HCT116 (cell line): ENCODE measurements around the gene HRK. TPM values are rescaled to one million over a fixed set of nuclear protein-coding genes. Genes with fewer than 3 reads are reported as not detected.

Experiments used
- ATAC-seq: fragments of 200-7000 bp; cut with Tn5 transposase; 2 replicates; pipeline ENCODE4 v1.9.1; 2020; ENCODE audit warnings: mild to moderate bottlenecking, moderate library complexity
- BruUV-seq: library from RNA; stranded (reverse); fragments of 400-500 nt; replicated peaks from 2 replicates; lab custom pipeline; 2021; lab: Mats Ljungman, UMichigan
- CTCF ChIA-PET: fragments of 300-600 bp; sonication (Branson Sonifier 250); formaldehyde crosslinking; loops from one replicate; lab custom pipeline; 2021; ENCODE audit warnings: antibody characterized with exemption; lab: Charles Lee
- POLR2A ChIA-PET: fragments of 300-600, 350-600 bp; sonication (Branson Sonifier 250); formaldehyde crosslinking; loops from one replicate; lab custom pipeline; 2021; ENCODE audit warnings: antibody characterized with exemption; lab: Charles Lee
- RAD21 ChIA-PET, 2 experiments: fragments of 300-600 bp; sonication (Branson Sonifier 250); formaldehyde crosslinking; loops; one replicate each; lab custom pipeline; 2023; ENCODE audit warnings: low total read pairs in 2 of 2; ENCODE audit not compliant: uncharacterized antibody in 2 of 2, unreplicated experiment in 2 of 2, low non-redundant PET in 1 of 2; lab: Charles Lee
- DNase-seq: peaks from one replicate; pipeline ENCODE4 v3.0.0-alpha.2; 2010; ENCODE audit warnings: low read depth, low spot score
- H2AFZ ChIP-seq: fragments of 200-600 bp; shearing (Covaris generic), sonication (generic); 2 replicates; pipeline ENCODE4 v1.6.1; 2017; ENCODE audit warnings: low read depth, mixed run types, mixed read lengths, antibody characterized with exemption, low read length; ENCODE audit not compliant: poor library complexity, severe bottlenecking
- H3K27ac ChIP-seq: 2 replicates; pipeline ENCODE4 v1.5.1; 2012; ENCODE audit warnings: low read depth, low read length
- H3K27me3 ChIP-seq: fragments of 200-600 bp; sonication (generic); 2 replicates; pipeline ENCODE4 v1.6.1; 2016; ENCODE audit warnings: mixed run types, low read length, mixed read lengths; ENCODE audit not compliant: insufficient read depth
- H3K36me3 ChIP-seq, 2 experiments: fragments of 200-500 bp in 1 of 2; fragments of 200-600 bp in 1 of 2; sonication (Bioruptor generic) in 1 of 2; sonication (generic) in 1 of 2; 2 replicates each; pipeline versions ENCODE4 v1.5.1 to v1.6.1; 2014 to 2016; ENCODE audit warnings: low read length in 2 of 2, inconsistent platforms in 1 of 2, mixed read lengths in 1 of 2, mixed run types in 1 of 2; ENCODE audit not compliant: insufficient read depth in 2 of 2, control insufficient read depth in 1 of 2
- H3K4me1 ChIP-seq, 2 experiments: fragments of 200-600 bp in 1 of 2; sonication (generic) in 1 of 2; 2 replicates each; pipeline versions ENCODE4 v1.5.1 to v1.6.1; 2012 to 2017; ENCODE audit warnings: low read length in 2 of 2, inconsistent platforms in 1 of 2, mild to moderate bottlenecking in 1 of 2, mixed read lengths in 1 of 2, mixed run types in 1 of 2, moderate library complexity in 1 of 2; ENCODE audit not compliant: insufficient read depth in 2 of 2, control insufficient read depth in 1 of 2
- H3K4me2 ChIP-seq: fragments of 200-600 bp; sonication (generic); 2 replicates; pipeline ENCODE4 v1.6.1; 2017; ENCODE audit warnings: mixed run types, low read length, mixed read lengths
- H3K4me3 ChIP-seq, 2 experiments: fragments of 200-600 bp in 1 of 2; sonication (generic) in 1 of 2; replicated peaks in 1 of 2; 2 replicates each; pipeline ENCODE4 v1.5.1; 2011 to 2016; ENCODE audit warnings: low read length in 2 of 2, control low read depth in 1 of 2, low read depth in 1 of 2, mild to moderate bottlenecking in 1 of 2, mixed read lengths in 1 of 2, mixed run types in 1 of 2
- H3K79me2 ChIP-seq: fragments of 200-600 bp; sonication (generic); 2 replicates; pipeline ENCODE4 v1.6.1; 2017; ENCODE audit warnings: mild to moderate bottlenecking, mixed run types, low read length, moderate library complexity, mixed read lengths; ENCODE audit not compliant: insufficient read depth
- H3K9ac ChIP-seq: fragments of 200-600 bp; sonication (generic); 2 replicates; pipeline ENCODE4 v1.6.1; 2016; ENCODE audit warnings: low read length, mixed read lengths
- H3K9me2 ChIP-seq: fragments of 200-600 bp; sonication (generic), shearing (Covaris generic); 2 replicates; pipeline ENCODE4 v1.6.1; 2017; ENCODE audit warnings: mixed run types, mild to moderate bottlenecking, moderate library complexity; ENCODE audit not compliant: insufficient read depth
- H3K9me3 ChIP-seq, 2 experiments: fragments of 200-500 bp in 1 of 2; fragments of 200-600 bp in 1 of 2; sonication (Bioruptor generic) in 1 of 2; sonication (generic) in 1 of 2; 2 replicates each; pipeline ENCODE4 v1.6.1; 2014 to 2017; ENCODE audit warnings: low read length in 2 of 2, mixed read lengths in 2 of 2, inconsistent platforms in 1 of 2, low read depth in 1 of 2, mild to moderate bottlenecking in 1 of 2, mixed run types in 1 of 2, moderate library complexity in 1 of 2; ENCODE audit not compliant: control insufficient read depth in 1 of 2, insufficient read depth in 1 of 2
- H4K20me1 ChIP-seq: fragments of 200-600 bp; sonication (generic), shearing (Covaris generic); 2 replicates; pipeline ENCODE4 v1.6.1; 2017; ENCODE audit warnings: mixed run types, mild to moderate bottlenecking, moderate library complexity; ENCODE audit not compliant: insufficient read depth
- ATF3 ChIP-seq: IDR thresholded peaks from 2 replicates; pipeline ENCODE4 v1.6.1; 2012
- CBX3 ChIP-seq: IDR thresholded peaks from 2 replicates; pipeline ENCODE4 v1.6.1; 2012; ENCODE audit warnings: low read depth
- CTCF ChIP-seq, 3 experiments: fragments of 200-600 bp in 1 of 3; sonication (generic) in 1 of 3; IDR thresholded peaks in 2 of 3; conservative IDR thresholded peaks in 1 of 3; 2 replicates each; pipeline ENCODE4 v1.5.1; 2012 to 2017; ENCODE audit warnings: low read depth in 2 of 3, low read length in 2 of 3, antibody characterized with exemption in 1 of 3, borderline replicate concordance in 1 of 3, control low read depth in 1 of 3, mild to moderate bottlenecking in 1 of 3, mixed read lengths in 1 of 3, mixed run types in 1 of 3, moderate library complexity in 1 of 3; ENCODE audit not compliant: insufficient read depth in 1 of 3
- EGR1 ChIP-seq: IDR thresholded peaks from 2 replicates; pipeline ENCODE4 v1.6.1; 2012; ENCODE audit warnings: low read depth
- ELF1 ChIP-seq: IDR thresholded peaks from 2 replicates; pipeline ENCODE4 v1.6.1; 2012; ENCODE audit warnings: low read depth, borderline replicate concordance
- EZH2phosphoT487 ChIP-seq: fragments of 200-600 bp; IDR thresholded peaks from 2 replicates; pipeline ENCODE4 v1.6.1; 2018; ENCODE audit warnings: antibody characterized with exemption, borderline replicate concordance
- FOSL1 ChIP-seq: IDR thresholded peaks from 2 replicates; pipeline ENCODE4 v1.6.1; 2012; ENCODE audit warnings: low read depth
- JUND ChIP-seq: IDR thresholded peaks from 2 replicates; pipeline ENCODE4 v1.6.1; 2012
- MAX ChIP-seq: IDR thresholded peaks from 2 replicates; pipeline ENCODE4 v1.6.1; 2012
- POLR2A ChIP-seq: IDR thresholded peaks from 2 replicates; pipeline ENCODE4 v1.7.0; 2011; ENCODE audit warnings: borderline replicate concordance; ENCODE audit not compliant: insufficient read depth, insufficient read length; ENCODE audit errors: extremely low read depth
- RAD21 ChIP-seq: IDR thresholded peaks from 2 replicates; pipeline ENCODE4 v1.6.1; 2012; ENCODE audit warnings: low read depth, mild to moderate bottlenecking
- REST ChIP-seq: IDR thresholded peaks from 2 replicates; pipeline ENCODE4 v1.6.1; 2012; ENCODE audit warnings: low read depth
- SIN3A ChIP-seq: IDR thresholded peaks from 2 replicates; pipeline ENCODE4 v1.6.1; 2012; ENCODE audit warnings: low read depth
- SP1 ChIP-seq: IDR thresholded peaks from 2 replicates; pipeline ENCODE4 v1.6.1; 2012; ENCODE audit warnings: low read depth
- SRF ChIP-seq: IDR thresholded peaks from 2 replicates; pipeline ENCODE4 v1.6.1; 2012; ENCODE audit warnings: low read depth
- YY1 ChIP-seq: IDR thresholded peaks from 2 replicates; pipeline ENCODE4 v1.6.1; 2011; ENCODE audit warnings: low read length, low read depth, moderate library complexity, mild to moderate bottlenecking; ENCODE audit not compliant: insufficient replicate concordance; ENCODE audit errors: extremely low read depth
- intact Hi-C: fragments of 100-400 bp; cut with micrococcal nuclease; formaldehyde crosslinking; loops from 2 replicates; pipeline ENCODE4 v1.10.0; 2022
- total RNA-seq: library from RNA; stranded (reverse); gene quantifications from one replicate; pipeline ENCODE4 v1.2.1, GENCODE V29; 2021; ENCODE audit not compliant: unreplicated experiment

Gene HRK
- total RNA-seq, 1 experiment from 2014 or later: 4.3 TPM

DNA sequence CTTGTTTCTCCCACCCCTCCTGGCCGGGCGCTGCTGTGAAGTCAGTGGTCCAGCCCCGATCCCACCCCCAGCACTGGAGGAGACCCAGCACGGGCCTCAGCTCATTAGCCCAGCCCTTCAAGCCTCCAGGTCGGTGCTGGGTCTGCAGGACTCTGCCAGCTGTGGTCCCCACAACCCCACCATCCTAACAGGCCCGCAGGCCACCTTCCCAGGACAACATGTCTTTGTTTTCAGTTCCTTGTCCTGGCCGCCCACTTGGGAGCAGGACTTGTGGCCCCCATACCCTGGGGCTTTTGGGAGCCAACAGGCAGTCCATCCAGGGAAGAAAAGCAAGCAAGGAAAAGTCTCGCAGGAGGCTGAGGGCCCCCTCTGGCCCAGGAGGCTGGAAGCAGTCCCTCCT, 60.0 kb downstream of the HRK start:
- TF ChIP-seq POLR2A (no peak), YY1 (no peak), EGR1 (no peak), SRF (no peak), EZH2phosphoT487 (no peak), SIN3A (no peak)
- TF ChIP-seq, all 23 proteins: peak for 0
- Histone ChIP-seq H3K9ac (no peak overlapping the region), H3K4me1 (peaks cover 10 to 17% of the 10 kb centered on the region in 2 experiments; a peak in 3 of 4 replicates), H3K27me3 (no peaks in the 10 kb centered on the region), H3K79me2 (peaks cover 8% of the 10 kb centered on the region; the same call in 1 of the 2 replicates), H3K9me3 (no peaks in the 10 kb centered on the region), H3K4me3 (no peak overlapping the region), H3K4me2 (no peak overlapping the region), H3K36me3 (no peaks in the 10 kb centered on the region; a peak in 1 of 4 replicates), H2AFZ (no peak overlapping the region), H4K20me1 (no peaks in the 10 kb centered on the region), H3K27ac (no peak overlapping the region), H3K9me2 (no peaks in the 10 kb centered on the region)
- POLR2A ChIA-PET: no interaction called here
- no peak for DNase-seq
- ATAC-seq: no peak
- intact Hi-C loops: no loop called here
- RAD21 ChIA-PET: no interaction called here
- CTCF ChIA-PET: no interaction called here
- BruUV-seq: no TSS peak

DNA sequence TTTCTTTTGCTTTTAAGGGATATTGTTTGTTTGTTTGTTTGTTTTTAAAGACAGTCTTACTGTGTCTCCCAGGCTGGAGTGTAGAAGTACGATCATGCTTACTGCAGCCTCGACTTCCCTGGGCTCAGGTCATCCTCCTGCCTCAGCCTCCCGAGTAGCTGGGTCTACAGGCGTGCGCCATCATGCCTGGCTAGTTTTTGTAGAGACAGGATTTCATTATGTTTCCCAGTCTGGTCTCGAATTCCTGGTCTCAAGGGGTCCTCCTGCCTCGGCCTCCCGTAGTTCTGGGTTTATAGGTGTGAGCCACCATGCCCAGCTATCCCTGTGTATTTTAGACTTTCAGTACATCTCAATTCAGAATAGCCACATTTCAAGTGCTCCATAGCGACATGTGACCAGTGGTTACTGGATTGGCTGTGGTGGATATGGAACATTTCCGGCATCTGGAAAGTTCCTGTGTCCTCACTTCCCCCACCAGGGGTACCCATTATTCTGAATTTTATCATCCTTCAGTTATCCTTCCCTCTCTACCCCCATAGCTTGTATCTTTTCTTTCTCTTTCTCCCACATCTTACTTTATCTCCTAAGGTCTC, 61.1 kb downstream of the HRK start:
- Histone ChIP-seq H3K9ac (no peak overlapping the region), H3K4me1 (peaks cover 10 to 17% of the 10 kb centered on the region in 2 experiments; a peak in 3 of 4 replicates), H2AFZ (no peak overlapping the region), H3K9me3 (no peaks in the 10 kb centered on the region), H3K9me2 (no peaks in the 10 kb centered on the region), H3K36me3 (no peaks in the 10 kb centered on the region; a peak in 1 of 4 replicates), H3K27ac (no peak overlapping the region), H3K27me3 (no peaks in the 10 kb centered on the region), H4K20me1 (no peaks in the 10 kb centered on the region), H3K79me2 (peaks cover 8% of the 10 kb centered on the region; the same call in 1 of the 2 replicates), H3K4me3 (peak overlapping the region in 1 of 2 experiments; percentile 87; a peak in 1 of 4 replicates), H3K4me2 (peak overlapping the region; percentile 88)
- no TSS peak for BruUV-seq
- ChIA-PET RAD21 (no interaction called here), CTCF (no interaction called here), POLR2A (no interaction called here)
- ATAC-seq: no peak
- no peak for DNase-seq
- intact Hi-C loops: no loop called here
- no peak for TF ChIP-seq CBX3
- TF ChIP-seq REST: no peak
- no peak for TF ChIP-seq ATF3
- no peak for TF ChIP-seq FOSL1
- no peak for TF ChIP-seq RAD21
- TF ChIP-seq SP1: no peak
- TF ChIP-seq MAX: no peak
- TF ChIP-seq SRF: no peak
- TF ChIP-seq YY1: no peak
- TF ChIP-seq ELF1: no peak
- no peak for TF ChIP-seq CTCF (IDR thresholded peaks at IDR 0.05 in 2 of 3, conservative IDR thresholded peaks at IDR 0.05 in 1 of 3; ENCODE audit: borderline replicate concordance in 1 of 3, insufficient read depth in 1 of 3, low read depth in 2 of 3, low read length in 2 of 3)
- TF ChIP-seq JUND: no peak
